WTC11 (cell line): ENCODE data around the gene DOC2A. TPM values are rescaled to one million over a fixed set of nuclear protein-coding genes. Genes with fewer than 3 reads are reported as not detected.

Experiments
- ATAC-seq: fragments of 200-7000 bp; cut with Tn5 transposase; 2 replicates; pipeline ENCODE4 v1.10.0; 2021; ENCODE audit warnings: mild to moderate bottlenecking, moderate library complexity
- CTCF ChIA-PET: fragments of 300-600 bp; sonication (Branson Sonifier 250); formaldehyde crosslinking; loops from one replicate; lab custom pipeline; 2021; ENCODE audit warnings: antibody characterized with exemption; lab: Charles Lee
- POLR2A ChIA-PET: fragments of 350-600 bp; sonication (Branson Sonifier 250); formaldehyde crosslinking; loops from one replicate; lab custom pipeline; 2021; ENCODE audit warnings: antibody characterized with exemption; lab: Charles Lee
- DNase-seq: peaks from one replicate; pipeline ENCODE4 v3.0.0; 2021; ENCODE audit warnings: low spot score
- H3K27ac Mint-ChIP-seq: 2 replicates; pipeline ENCODE4 v1.8.0; 2021; ENCODE audit warnings: mixed read lengths
- H3K27me3 Mint-ChIP-seq: 2 replicates; pipeline ENCODE4 v1.8.0; 2021; ENCODE audit warnings: low read depth, mild to moderate bottlenecking, moderate library complexity, mixed read lengths
- H3K36me3 Mint-ChIP-seq: 2 replicates; pipeline ENCODE4 v1.8.0; 2021; ENCODE audit warnings: mixed read lengths
- H3K4me1 Mint-ChIP-seq: 2 replicates; pipeline ENCODE4 v1.8.0; 2022; ENCODE audit warnings: mixed read lengths
- H3K4me3 Mint-ChIP-seq: 2 replicates; pipeline ENCODE4 v1.8.0; 2021; ENCODE audit warnings: mild to moderate bottlenecking, moderate library complexity, mixed read lengths
- H3K9me3 Mint-ChIP-seq: 2 replicates; pipeline ENCODE4 v1.8.0; 2021; ENCODE audit warnings: mixed read lengths
- GRHL2 ChIP-seq: fragments of 250-450 bp; sonication (Bioruptor Pico); IDR thresholded peaks from 2 replicates; pipeline ENCODE4 v1.8.0; 2022; ENCODE audit warnings: mild to moderate bottlenecking, moderate library complexity; ENCODE audit not compliant: insufficient replicate concordance, severe bottlenecking
- JUN ChIP-seq: sonication (generic); formaldehyde crosslinking; IDR thresholded peaks from 2 replicates; pipeline ENCODE4 v1.8.0; 2023; ENCODE audit warnings: mild to moderate bottlenecking, missing genetic modification reagents
- KAT7 ChIP-seq: sonication (generic); formaldehyde crosslinking; IDR thresholded peaks from 2 replicates; pipeline ENCODE4 v1.8.1; 2023; ENCODE audit warnings: missing genetic modification reagents, mild to moderate bottlenecking, borderline replicate concordance
- MYBL2 ChIP-seq: sonication (generic); formaldehyde crosslinking; IDR thresholded peaks from 2 replicates; pipeline ENCODE4 v1.8.1; 2023; ENCODE audit warnings: mild to moderate bottlenecking, moderate library complexity, missing genetic modification reagents
- NFATC4 ChIP-seq: fragments of 250-450 bp; sonication (Bioruptor Pico); IDR thresholded peaks from 2 replicates; pipeline ENCODE4 v1.9.0; 2021; ENCODE audit warnings: mild to moderate bottlenecking
- SOX15 ChIP-seq: fragments of 250-450 bp; sonication (Bioruptor Pico); IDR thresholded peaks from 2 replicates; pipeline ENCODE4 v1.9.0; 2021; ENCODE audit warnings: mild to moderate bottlenecking
- ZNF219 ChIP-seq: sonication (generic); formaldehyde crosslinking; IDR thresholded peaks from 2 replicates; pipeline ENCODE4 v1.8.0; 2023; ENCODE audit warnings: missing genetic modification reagents, mild to moderate bottlenecking, borderline replicate concordance
- ZNF317 ChIP-seq: sonication (generic); formaldehyde crosslinking; IDR thresholded peaks from 2 replicates; pipeline ENCODE4 v1.8.1; 2023; ENCODE audit warnings: low read depth, mild to moderate bottlenecking, moderate library complexity, missing genetic modification reagents, borderline replicate concordance
- ZNF396 ChIP-seq: fragments of 250-450 bp; sonication (Bioruptor Pico); IDR thresholded peaks from 2 replicates; pipeline ENCODE4 v1.8.0; 2021; ENCODE audit warnings: mild to moderate bottlenecking, moderate library complexity, borderline replicate concordance
- total RNA-seq: library from RNA; stranded (reverse); gene quantifications from 3 replicates; pipeline ENCODE4 v1.2.3, GENCODE V29; 2021
- TF ChIP-seq, protein P1 (sequence below): fragments of 250-450 bp; sonication (Bioruptor Pico); IDR thresholded peaks from 2 replicates; pipeline ENCODE4 v1.8.0; 2021; ENCODE audit warnings: mild to moderate bottlenecking
- TF ChIP-seq, protein P2 (sequence below): fragments of 250-450 bp; sonication (Bioruptor Pico); IDR thresholded peaks from 2 replicates; pipeline ENCODE4 v1.9.0; 2021; ENCODE audit warnings: mild to moderate bottlenecking
- TF ChIP-seq, protein P3 (sequence below): fragments of 250-450 bp; sonication (Bioruptor Pico); conservative IDR thresholded peaks from 2 replicates; pipeline ENCODE4 v1.9.0; 2021; ENCODE audit warnings: mild to moderate bottlenecking
- TF ChIP-seq, protein P4 (sequence below): fragments of 250-450 bp; sonication (Bioruptor Pico); IDR thresholded peaks from 2 replicates; pipeline ENCODE4 v2.1.2; 2022; ENCODE audit warnings: mild to moderate bottlenecking, moderate library complexity
- TF ChIP-seq, protein P5 (sequence below): fragments of 200-600 bp; IDR thresholded peaks from 2 replicates; pipeline ENCODE4 v1.8.0; 2022; ENCODE audit warnings: antibody characterized with exemption
- TF ChIP-seq, protein P6 (sequence below): sonication (generic); formaldehyde crosslinking; IDR thresholded peaks from 2 replicates; pipeline ENCODE4 v1.8.1; 2023; ENCODE audit warnings: mild to moderate bottlenecking, missing genetic modification reagents, borderline replicate concordance

The DOC2A gene
- total RNA-seq, 1 experiment from 2014 or later, result 10.8 TPM

DNA sequence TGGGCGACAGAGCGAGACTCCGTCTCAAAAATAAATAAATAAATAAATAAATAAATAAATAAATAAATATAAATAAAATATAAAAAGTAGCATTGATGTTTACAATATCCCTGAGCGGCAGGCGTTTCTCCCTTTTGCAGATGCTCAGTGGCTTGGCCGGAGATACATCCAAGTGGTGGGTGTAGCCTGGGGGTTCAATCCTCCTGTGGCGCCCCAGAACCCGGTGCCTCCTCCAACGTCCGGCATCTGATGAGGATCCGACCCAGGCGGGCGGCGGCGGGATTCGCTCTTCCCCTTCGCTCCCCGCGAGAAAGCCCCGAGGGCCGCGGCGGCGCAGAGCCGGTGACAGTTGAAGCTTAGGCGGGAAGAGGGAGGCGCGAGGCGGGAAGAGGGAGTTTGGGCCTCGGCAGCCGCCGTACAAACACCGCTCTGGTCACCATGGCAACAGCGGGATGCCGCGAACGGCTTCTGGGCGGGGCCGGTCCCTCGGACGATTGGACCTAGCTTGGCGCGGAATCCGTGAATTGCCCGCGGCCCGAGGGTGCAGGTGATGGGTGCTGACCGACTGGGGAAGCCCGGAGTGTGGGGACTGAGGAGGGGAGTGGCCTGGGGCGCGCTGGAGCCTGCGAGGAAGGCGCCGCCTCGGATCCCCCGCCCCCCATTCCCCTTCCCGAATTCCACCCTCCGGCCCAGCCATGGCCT, 42.0 kb upstream of the DOC2A start (continued):
- TF ChIP-seq, protein P1, sequence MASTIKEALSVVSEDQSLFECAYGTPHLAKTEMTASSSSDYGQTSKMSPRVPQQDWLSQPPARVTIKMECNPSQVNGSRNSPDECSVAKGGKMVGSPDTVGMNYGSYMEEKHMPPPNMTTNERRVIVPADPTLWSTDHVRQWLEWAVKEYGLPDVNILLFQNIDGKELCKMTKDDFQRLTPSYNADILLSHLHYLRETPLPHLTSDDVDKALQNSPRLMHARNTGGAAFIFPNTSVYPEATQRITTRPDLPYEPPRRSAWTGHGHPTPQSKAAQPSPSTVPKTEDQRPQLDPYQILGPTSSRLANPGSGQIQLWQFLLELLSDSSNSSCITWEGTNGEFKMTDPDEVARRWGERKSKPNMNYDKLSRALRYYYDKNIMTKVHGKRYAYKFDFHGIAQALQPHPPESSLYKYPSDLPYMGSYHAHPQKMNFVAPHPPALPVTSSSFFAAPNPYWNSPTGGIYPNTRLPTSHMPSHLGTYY, result no peak

DNA sequence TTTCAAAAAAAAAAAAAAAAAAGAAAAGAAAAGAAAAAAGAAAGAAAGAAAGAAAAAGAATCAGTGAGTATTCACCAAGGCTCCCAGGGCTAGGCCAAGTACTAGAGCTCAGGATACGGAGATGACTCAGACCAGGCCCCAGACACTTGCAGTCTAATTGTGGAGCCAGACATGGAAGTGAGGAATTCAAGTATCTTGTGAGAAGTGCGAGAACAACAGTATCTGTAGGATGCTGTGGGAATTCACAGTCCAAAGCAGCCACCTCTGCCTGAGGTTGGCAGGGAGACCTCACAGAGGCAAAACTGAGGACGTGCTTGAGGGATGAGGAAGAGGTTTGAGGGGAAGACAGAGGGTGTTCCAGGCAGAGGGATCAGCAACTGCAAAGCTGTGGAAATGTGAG, 40.7 kb upstream of the DOC2A start:
- peaks cover 40% of the 10 kb centered on the region for H3K27me3 Mint-ChIP-seq
- peaks cover 14% of the 10 kb centered on the region for H3K4me1 Mint-ChIP-seq
- H3K36me3 Mint-ChIP-seq, result no peaks in the 10 kb centered on the region
- H3K27ac Mint-ChIP-seq, result 0 out of 2 replicates have a peak overlapping the region, but pooled peaks have one; percentile 93
- TF ChIP-seq, protein P2, sequence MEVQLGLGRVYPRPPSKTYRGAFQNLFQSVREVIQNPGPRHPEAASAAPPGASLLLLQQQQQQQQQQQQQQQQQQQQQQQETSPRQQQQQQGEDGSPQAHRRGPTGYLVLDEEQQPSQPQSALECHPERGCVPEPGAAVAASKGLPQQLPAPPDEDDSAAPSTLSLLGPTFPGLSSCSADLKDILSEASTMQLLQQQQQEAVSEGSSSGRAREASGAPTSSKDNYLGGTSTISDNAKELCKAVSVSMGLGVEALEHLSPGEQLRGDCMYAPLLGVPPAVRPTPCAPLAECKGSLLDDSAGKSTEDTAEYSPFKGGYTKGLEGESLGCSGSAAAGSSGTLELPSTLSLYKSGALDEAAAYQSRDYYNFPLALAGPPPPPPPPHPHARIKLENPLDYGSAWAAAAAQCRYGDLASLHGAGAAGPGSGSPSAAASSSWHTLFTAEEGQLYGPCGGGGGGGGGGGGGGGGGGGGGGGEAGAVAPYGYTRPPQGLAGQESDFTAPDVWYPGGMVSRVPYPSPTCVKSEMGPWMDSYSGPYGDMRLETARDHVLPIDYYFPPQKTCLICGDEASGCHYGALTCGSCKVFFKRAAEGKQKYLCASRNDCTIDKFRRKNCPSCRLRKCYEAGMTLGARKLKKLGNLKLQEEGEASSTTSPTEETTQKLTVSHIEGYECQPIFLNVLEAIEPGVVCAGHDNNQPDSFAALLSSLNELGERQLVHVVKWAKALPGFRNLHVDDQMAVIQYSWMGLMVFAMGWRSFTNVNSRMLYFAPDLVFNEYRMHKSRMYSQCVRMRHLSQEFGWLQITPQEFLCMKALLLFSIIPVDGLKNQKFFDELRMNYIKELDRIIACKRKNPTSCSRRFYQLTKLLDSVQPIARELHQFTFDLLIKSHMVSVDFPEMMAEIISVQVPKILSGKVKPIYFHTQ, result no peak
- TF ChIP-seq ZNF396 (no peak), JUN (CRISPR knock-in tag) (no peak), SOX15 (CRISPR knock-in tag) (no peak), ZNF219 (CRISPR knock-in tag) (no peak)
- TF ChIP-seq, protein P3, sequence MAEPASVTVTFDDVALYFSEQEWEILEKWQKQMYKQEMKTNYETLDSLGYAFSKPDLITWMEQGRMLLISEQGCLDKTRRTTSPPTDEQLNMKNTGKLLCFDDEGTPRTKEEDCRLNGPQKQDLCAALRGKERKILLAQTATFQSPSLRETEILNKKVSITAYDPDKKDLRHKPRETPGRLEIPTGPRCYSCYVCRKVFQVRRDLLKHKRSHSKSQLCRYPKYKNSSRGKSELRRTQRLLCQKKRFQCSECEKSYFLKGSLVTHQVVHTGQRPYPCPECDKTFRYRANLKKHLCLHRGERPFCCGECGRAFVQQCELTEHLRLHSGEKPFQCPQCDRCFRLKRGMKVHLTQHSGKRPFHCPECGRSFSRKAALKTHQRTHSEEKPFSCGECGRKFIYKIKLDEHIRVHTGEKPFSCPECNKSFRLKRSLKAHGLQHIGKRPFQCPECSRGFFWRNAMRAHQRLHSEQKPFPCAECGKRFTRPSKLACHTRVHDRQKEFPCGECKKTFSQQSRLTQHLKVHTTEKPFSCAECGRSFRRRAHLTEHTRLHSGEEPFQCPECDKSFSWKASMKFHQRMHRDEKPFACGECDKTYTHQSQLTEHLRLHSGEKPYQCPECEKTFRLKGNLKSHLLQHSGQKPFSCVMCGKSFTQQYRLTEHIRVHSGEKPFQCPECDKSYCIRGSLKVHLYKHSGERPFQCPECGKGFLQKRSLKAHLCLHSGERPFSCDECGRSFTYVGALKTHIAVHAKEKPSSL (CRISPR knock-in tag), result no peak
- no peak for DNase-seq
- H3K4me3 Mint-ChIP-seq, result peak overlapping the region; percentile 52
- ChIA-PET POLR2A (no interaction called here), CTCF (interaction anchor here (0.6 to 1.0 kb wide), 3 partner anchors 19 to 550 kb away, joined by 3 to 4 read pairs (median 4); no protein-coding TSS in a partner anchor)
- ATAC-seq, result no peak
- H3K9me3 Mint-ChIP-seq, result no peaks in the 10 kb centered on the region

DNA sequence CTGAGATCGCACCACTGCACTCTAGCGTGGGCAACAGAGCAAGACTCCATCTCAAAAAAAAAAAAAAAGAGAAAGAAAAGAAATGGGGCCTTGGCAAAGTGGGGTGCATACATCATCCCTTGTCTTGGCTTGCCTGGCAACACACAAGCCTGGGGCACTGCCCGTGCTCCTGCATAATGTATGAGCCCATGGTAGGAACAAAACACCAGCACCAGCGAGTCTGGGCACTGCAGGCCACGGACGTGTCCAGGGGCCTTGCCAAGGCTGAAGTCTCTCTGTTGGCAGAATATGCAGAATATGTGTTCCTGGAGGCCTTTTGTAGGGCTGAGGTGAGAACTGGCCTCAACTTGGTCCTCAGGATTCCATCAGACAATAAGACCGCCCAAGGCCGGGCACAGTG, 39.0 kb upstream of the DOC2A start:
- no peak overlapping the region for H3K4me3 Mint-ChIP-seq
- peaks cover 10% of the 10 kb centered on the region for H3K4me1 Mint-ChIP-seq
- H3K27me3 Mint-ChIP-seq, result peaks cover 42% of the 10 kb centered on the region
- POLR2A ChIA-PET, result no interaction called here
- H3K9me3 Mint-ChIP-seq, result no peaks in the 10 kb centered on the region
- no peaks in the 10 kb centered on the region for H3K36me3 Mint-ChIP-seq
- no peak for TF ChIP-seq ZNF219 (CRISPR knock-in tag)
- TF ChIP-seq, all 79 proteins: peak for 0
- no peak for DNase-seq
- CTCF ChIA-PET, result interaction anchor here (0.8 to 2.0 kb wide), 3 partner anchors 17 to 42 kb away, joined by 3 to 16 read pairs (median 6); partner anchors contain the start of gene TLCD3B
- no peak overlapping the region for H3K27ac Mint-ChIP-seq
- no peak for ATAC-seq

DNA sequence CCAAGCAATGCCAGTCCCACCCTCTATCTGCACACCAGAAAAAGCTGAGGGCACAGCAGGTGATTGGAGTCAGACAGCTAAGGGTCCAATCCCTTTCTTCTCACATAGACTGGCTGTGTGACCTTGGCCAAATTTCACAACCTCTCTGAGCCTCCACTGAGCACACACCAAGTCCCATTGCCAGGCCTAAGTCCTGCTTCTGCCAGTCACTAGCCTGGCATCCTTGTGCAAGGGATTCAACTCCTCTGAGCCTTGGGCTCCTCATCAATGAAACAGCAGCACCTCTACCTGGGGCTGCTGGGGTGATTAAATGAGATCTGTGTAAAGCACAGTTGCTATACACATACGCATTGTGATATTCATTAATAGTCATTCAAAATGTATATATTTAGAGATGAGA, 35.8 kb upstream of the DOC2A start:
- no peaks in the 10 kb centered on the region for H3K36me3 Mint-ChIP-seq
- CTCF ChIA-PET, result interaction anchor here (1.7 to 2.3 kb wide), 2 partner anchors 9 to 15 kb away, joined by 4 to 10 read pairs; no protein-coding TSS in a partner anchor
- ATAC-seq, result no peak
- no peaks in the 10 kb centered on the region for H3K4me1 Mint-ChIP-seq
- POLR2A ChIA-PET, result no interaction called here
- H3K9me3 Mint-ChIP-seq, result no peaks in the 10 kb centered on the region
- peaks cover 34% of the 10 kb centered on the region for H3K27me3 Mint-ChIP-seq
- no peak for DNase-seq
- no peak overlapping the region for H3K27ac Mint-ChIP-seq
- no peak overlapping the region for H3K4me3 Mint-ChIP-seq
- TF ChIP-seq MYBL2 (CRISPR knock-in tag) (no peak), KAT7 (CRISPR knock-in tag) (no peak), JUN (CRISPR knock-in tag) (no peak), ZNF317 (no peak), NFATC4 (CRISPR knock-in tag) (no peak), GRHL2 (no peak)
- TF ChIP-seq, protein P4, sequence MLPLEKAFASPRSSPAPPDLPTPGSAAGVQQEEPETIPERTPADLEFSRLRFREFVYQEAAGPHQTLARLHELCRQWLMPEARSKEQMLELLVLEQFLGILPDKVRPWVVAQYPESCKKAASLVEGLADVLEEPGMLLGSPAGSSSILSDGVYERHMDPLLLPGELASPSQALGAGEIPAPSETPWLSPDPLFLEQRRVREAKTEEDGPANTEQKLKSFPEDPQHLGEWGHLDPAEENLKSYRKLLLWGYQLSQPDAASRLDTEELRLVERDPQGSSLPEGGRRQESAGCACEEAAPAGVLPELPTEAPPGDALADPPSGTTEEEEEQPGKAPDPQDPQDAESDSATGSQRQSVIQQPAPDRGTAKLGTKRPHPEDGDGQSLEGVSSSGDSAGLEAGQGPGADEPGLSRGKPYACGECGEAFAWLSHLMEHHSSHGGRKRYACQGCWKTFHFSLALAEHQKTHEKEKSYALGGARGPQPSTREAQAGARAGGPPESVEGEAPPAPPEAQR, result no peak
- TF ChIP-seq, protein P5, sequence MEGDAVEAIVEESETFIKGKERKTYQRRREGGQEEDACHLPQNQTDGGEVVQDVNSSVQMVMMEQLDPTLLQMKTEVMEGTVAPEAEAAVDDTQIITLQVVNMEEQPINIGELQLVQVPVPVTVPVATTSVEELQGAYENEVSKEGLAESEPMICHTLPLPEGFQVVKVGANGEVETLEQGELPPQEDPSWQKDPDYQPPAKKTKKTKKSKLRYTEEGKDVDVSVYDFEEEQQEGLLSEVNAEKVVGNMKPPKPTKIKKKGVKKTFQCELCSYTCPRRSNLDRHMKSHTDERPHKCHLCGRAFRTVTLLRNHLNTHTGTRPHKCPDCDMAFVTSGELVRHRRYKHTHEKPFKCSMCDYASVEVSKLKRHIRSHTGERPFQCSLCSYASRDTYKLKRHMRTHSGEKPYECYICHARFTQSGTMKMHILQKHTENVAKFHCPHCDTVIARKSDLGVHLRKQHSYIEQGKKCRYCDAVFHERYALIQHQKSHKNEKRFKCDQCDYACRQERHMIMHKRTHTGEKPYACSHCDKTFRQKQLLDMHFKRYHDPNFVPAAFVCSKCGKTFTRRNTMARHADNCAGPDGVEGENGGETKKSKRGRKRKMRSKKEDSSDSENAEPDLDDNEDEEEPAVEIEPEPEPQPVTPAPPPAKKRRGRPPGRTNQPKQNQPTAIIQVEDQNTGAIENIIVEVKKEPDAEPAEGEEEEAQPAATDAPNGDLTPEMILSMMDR, result no peak
- TF ChIP-seq, protein P6, sequence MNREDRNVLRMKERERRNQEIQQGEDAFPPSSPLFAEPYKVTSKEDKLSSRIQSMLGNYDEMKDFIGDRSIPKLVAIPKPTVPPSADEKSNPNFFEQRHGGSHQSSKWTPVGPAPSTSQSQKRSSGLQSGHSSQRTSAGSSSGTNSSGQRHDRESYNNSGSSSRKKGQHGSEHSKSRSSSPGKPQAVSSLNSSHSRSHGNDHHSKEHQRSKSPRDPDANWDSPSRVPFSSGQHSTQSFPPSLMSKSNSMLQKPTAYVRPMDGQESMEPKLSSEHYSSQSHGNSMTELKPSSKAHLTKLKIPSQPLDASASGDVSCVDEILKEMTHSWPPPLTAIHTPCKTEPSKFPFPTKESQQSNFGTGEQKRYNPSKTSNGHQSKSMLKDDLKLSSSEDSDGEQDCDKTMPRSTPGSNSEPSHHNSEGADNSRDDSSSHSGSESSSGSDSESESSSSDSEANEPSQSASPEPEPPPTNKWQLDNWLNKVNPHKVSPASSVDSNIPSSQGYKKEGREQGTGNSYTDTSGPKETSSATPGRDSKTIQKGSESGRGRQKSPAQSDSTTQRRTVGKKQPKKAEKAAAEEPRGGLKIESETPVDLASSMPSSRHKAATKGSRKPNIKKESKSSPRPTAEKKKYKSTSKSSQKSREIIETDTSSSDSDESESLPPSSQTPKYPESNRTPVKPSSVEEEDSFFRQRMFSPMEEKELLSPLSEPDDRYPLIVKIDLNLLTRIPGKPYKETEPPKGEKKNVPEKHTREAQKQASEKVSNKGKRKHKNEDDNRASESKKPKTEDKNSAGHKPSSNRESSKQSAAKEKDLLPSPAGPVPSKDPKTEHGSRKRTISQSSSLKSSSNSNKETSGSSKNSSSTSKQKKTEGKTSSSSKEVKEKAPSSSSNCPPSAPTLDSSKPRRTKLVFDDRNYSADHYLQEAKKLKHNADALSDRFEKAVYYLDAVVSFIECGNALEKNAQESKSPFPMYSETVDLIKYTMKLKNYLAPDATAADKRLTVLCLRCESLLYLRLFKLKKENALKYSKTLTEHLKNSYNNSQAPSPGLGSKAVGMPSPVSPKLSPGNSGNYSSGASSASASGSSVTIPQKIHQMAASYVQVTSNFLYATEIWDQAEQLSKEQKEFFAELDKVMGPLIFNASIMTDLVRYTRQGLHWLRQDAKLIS (CRISPR knock-in tag), result no peak
